Rectal smooth muscle tissue (tissue), 1 donor: ENCODE measurements around the gene SSTR3.

Source experiments
- H3K27ac ChIP-seq: one replicate; pipeline ENCODE4 v1.7.0; 2013; ENCODE audit warnings: low read depth, low read length, inconsistent platforms
- H3K27me3 ChIP-seq: one replicate; pipeline ENCODE4 v1.7.0; 2013; ENCODE audit warnings: low read length; ENCODE audit not compliant: control insufficient read depth, insufficient read depth
- H3K36me3 ChIP-seq: one replicate; pipeline ENCODE4 v1.7.0; 2013; ENCODE audit warnings: low read length; ENCODE audit not compliant: control insufficient read depth, insufficient read depth
- H3K4me1 ChIP-seq: one replicate; pipeline ENCODE4 v1.7.0; 2013; ENCODE audit warnings: low read length; ENCODE audit not compliant: control insufficient read depth, insufficient read depth
- H3K4me3 ChIP-seq: one replicate; pipeline ENCODE4 v1.7.0; 2013; ENCODE audit warnings: low read length
- H3K9ac ChIP-seq: one replicate; pipeline ENCODE4 v1.7.0; 2013; ENCODE audit warnings: low read length

The SSTR3 gene

DNA sequence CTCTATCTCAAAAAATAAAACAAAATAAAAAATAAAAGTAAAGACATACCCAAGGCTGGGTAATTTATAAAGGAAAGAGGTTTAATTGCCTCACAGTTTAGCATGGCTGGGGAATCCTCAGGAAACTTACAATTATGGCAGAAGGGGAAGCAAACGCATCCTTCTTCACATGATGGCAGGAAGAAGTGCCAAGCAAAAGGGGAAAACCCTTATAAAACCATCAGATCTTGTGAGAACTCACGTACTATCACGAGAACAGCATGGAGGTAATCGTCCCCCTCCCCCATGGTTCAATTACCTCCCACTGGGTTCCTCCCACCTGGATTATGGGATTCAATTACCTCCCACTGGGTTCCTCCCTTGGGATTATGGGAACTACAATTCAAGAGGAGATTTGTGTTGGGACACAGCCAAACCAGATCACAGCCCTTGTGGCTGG is 8.3 kb upstream of the SSTR3 start:
- Histone ChIP-seq H3K36me3 (no peaks in the 10 kb centered on the region), H3K27me3 (no peaks in the 10 kb centered on the region), H3K4me1 (no peaks in the 10 kb centered on the region), H3K4me3 (no peak overlapping the region), H3K27ac (no peak overlapping the region), H3K9ac (no peak overlapping the region)

DNA sequence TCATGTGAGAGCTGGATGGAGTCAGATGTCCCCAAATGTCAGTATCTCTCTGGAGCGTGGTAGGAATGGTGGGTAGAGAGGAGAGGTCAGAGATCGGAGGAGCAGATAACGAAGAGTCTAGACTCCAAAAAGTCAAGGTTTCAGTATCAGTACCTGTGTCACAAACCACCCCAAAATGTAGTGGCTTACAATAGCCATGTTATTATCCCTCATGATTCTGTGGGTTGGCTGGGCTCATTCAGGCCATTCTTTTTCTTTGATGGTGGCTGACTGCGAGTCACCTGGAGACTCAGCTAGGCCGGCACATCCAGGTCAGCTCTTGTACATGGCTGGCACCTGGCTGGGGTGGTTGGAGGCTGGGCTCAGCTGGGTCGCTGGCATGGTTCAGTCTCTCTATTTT is 7.3 kb upstream of the SSTR3 start:
- no peak overlapping the region for H3K9ac ChIP-seq

DNA sequence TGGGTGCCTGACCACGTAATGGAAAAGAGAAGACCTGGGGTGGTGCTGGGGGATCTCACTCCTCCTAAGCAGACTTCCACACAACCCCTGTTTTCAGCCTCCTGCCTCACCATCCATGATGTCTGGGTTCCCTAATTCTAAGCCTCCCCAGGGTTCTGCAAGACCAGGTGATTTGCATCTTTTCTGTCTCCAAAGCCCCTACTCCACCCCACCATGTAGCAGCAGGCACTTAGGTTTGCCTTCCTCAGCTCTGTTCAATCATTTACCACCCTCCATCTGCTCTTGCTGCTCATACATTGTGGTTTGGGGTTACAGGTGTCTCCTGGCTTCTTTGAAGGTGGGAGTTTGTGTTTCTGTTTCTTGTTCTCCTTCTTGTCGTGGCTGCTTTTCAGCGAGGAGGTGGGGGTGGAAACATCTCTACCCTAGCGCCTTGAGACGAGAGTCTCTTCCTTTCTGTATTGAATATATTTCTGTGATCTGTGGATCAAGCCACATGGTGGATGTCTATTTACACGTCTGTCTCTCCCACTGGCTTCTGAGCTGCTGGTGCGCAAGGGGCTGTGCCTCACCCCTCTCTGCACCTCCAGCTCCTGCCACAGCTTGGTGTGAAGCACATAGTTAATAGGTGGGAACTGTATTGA is 6.6 kb upstream of the SSTR3 start:
- H3K27ac ChIP-seq = no peak overlapping the region

More for the DNA sequence above, 7.3 kb upstream of the SSTR3 start:
- H3K27ac ChIP-seq = no peak overlapping the region
- no peaks in the 10 kb centered on the region for H3K36me3 ChIP-seq
- no peak overlapping the region for H3K4me3 ChIP-seq
- H3K4me1 ChIP-seq = no peaks in the 10 kb centered on the region
- H3K27me3 ChIP-seq = no peaks in the 10 kb centered on the region

DNA sequence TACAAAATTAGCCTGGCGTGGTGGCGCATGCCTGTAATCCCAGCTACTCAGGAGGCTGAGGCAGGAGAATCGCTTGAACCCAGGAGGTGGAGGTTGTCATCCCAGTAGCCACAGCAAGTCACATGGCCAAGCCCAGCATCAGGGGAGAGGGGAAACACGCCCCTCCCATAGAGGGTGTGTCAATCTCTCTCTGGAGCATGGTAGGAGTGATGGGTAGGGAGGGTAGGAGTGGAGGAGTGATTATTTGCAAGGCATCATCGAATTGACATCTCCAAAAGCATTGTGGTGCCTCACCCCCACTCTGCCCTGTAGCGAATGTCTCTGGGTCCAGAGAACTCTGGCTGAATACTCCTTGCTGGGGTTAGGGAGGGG is 6.1 kb upstream of the SSTR3 start:
- Histone ChIP-seq H3K4me3 (no peak overlapping the region), H3K4me1 (no peaks in the 10 kb centered on the region), H3K27ac (no peak overlapping the region), H3K27me3 (no peaks in the 10 kb centered on the region), H3K36me3 (no peaks in the 10 kb centered on the region), H3K9ac (no peak overlapping the region)

More for the DNA sequence above, 6.6 kb upstream of the SSTR3 start:
- no peak overlapping the region for H3K4me3 ChIP-seq
- no peak overlapping the region for H3K9ac ChIP-seq
- no peaks in the 10 kb centered on the region for H3K27me3 ChIP-seq
- no peaks in the 10 kb centered on the region for H3K4me1 ChIP-seq
- no peaks in the 10 kb centered on the region for H3K36me3 ChIP-seq

DNA sequence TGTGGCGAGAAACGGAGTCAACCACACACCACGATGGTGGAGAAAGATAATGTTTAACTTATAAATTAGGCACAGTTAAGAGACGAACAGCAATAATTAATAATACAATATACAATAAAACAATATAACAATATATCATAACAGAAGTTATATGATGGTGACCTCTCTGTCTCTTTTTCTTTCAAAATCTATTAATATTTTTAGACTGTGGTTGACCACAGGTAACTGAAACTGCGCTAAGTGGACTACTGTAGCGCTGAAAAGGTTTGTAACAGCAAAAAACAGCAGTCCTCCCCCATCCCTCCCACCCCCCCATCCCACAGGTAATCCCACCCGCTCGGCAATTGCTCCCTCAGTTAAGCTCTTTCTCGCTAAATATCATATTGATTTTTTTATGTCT is 3.6 kb upstream of the SSTR3 start:
- Histone ChIP-seq H3K9ac (no peak overlapping the region), H3K36me3 (no peaks in the 10 kb centered on the region), H3K27me3 (no peaks in the 10 kb centered on the region), H3K27ac (no peak overlapping the region), H3K4me3 (no peak overlapping the region), H3K4me1 (no peaks in the 10 kb centered on the region)

DNA sequence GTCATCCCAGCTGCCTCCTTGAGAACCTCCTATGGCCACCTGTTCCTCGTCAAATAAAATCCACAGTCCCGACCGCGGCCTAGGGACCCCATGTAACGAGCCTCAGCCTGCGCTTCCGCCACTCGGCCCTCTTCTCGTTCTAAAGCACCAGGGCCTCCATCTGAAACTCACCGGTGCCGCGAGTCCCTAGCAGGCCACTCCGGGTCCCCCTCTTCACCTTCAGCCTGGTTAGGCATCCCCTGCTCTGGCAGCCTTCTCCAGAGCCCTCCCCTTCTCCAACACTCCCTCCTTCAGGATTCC is 2.4 kb upstream of the SSTR3 start:
- Histone ChIP-seq H3K9ac (no peak overlapping the region), H3K4me1 (no peaks in the 10 kb centered on the region), H3K36me3 (no peaks in the 10 kb centered on the region), H3K27ac (no peak overlapping the region), H3K27me3 (no peaks in the 10 kb centered on the region), H3K4me3 (no peak overlapping the region)

DNA sequence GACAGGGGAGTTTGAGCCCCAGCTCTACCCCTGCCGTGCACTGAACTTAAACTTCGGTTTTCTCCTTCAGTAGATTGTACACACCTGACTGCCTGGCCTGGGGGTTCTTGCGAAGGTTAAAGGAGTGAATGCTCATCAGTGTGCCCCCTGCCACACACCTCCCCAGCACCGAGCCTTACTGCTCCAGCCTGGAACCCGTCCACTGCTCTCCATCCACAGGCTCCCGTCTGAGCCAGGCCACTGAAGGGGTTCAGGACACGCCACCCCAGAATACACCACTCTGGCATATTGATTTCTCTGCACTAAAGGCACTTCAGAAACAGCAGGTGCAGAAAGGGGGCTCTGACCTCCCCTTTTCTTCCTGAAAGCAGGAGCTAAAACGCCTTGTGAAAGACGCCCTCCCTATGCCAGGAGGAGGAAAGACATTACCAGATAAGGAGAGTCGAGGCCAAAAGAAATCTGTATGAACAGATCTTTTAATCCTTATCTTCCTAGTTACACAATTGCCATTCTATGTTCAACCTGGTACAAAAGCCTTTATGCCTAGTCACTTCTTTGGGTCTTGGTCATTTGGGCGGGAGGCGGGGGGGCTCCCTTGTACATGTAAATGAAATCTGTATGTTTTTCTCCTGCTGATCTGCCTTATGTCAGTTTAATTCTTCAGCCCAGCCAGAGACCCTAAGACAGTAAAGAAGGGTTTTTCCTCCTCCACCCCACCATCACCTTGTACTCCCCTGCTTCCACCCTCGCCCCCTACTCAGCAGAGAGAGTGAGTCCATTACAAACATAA is 1.9 kb upstream of the SSTR3 start:
- H3K36me3 ChIP-seq = no peaks in the 10 kb centered on the region
- H3K4me1 ChIP-seq = no peaks in the 10 kb centered on the region
- no peaks in the 10 kb centered on the region for H3K27me3 ChIP-seq
- no peak overlapping the region for H3K9ac ChIP-seq
- H3K27ac ChIP-seq = no peak overlapping the region
- H3K4me3 ChIP-seq = no peak overlapping the region

DNA sequence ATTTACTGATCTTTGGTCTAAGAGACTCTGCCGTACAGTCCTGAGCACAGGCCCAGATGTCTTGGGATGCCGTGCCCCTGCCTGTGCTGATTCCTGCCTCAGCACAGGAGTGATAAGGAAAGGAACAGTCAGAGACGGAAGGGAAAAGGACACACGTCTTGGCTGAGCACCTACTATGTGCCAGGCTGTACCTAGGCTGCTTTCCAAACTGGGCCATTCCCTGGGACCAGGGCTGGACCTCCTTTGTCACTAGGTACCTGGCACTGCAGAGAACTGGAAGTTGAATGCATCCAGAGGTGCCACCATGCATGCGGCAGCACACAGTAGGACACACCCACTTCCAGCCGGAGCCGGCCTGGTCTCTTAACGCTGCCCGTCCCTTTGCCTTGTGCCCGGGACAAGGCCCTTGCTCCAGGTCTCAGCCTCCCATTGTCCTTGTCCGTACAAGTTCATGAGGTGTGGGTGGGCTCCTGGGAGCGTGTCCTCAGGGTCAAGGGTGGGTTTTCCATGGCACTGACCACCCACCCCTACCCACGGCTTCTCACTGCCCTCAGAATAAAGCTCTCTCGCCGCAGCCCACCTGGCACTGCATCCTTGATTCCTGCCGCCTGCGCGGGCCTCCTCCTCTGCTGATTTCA is 1.1 kb upstream of the SSTR3 start:
- no peak overlapping the region for H3K27ac ChIP-seq
- no peaks in the 10 kb centered on the region for H3K27me3 ChIP-seq
- H3K36me3 ChIP-seq = no peaks in the 10 kb centered on the region
- H3K4me1 ChIP-seq = no peaks in the 10 kb centered on the region
- no peak overlapping the region for H3K9ac ChIP-seq
- no peak overlapping the region for H3K4me3 ChIP-seq

DNA sequence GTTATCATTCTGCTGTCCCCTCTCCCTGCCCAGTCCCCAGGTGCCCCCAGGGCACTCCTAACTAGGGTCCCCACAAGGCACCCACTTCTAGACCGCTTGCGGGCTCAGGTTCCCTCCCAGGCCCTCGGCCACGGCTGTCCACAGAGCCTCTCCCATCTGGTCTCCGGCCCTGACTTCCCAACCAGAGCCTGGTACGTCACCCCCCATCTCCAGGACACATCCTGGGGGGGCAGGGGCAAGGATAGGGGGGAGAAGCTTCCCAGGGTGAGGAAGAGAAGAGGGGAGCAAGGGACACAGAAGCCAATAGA is 457 bp downstream of the SSTR3 start:
- Histone ChIP-seq H3K4me3 (no peak overlapping the region), H3K36me3 (no peaks in the 10 kb centered on the region), H3K27ac (no peak overlapping the region), H3K27me3 (no peaks in the 10 kb centered on the region), H3K4me1 (no peaks in the 10 kb centered on the region), H3K9ac (no peak overlapping the region)

DNA sequence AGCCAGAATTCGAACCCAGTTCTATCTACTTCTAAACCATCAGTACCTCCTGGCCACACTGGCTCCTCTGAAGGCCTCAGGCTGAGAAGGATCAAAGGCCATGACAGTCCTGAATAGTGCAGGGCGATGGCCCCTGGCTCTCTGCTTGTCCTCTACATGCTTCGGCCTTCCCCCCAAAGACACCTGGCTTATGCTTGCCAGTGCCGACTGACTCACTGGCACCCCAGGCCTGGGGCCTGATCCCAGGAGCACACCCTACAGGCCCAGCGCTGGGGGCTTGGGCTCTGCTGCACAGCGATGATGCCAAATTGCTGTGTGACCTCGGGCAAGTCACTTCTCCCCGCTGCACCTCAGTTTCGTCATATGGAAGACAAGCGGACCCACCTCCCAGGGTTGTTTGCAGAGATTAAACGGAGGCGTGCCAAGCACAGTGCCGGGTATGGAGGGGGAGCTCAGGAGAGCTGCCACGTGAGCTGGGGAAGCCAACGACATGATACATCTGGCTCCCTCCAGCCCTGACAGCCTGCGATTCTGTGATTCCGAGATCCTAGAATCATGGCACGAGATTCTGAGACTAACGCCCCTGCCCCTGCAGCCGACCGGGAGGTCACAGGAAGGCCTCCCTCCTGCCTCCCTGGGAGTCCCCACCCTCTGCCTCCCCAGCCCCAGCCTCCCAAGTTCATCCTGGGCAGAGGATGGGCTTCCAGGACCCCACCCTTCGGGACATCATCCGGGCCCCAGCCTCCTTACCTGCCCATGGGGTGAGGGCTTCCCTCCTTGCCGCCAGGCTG is 1.0 kb downstream of the SSTR3 start:
- Histone ChIP-seq H3K9ac (no peak overlapping the region), H3K4me3 (no peak overlapping the region), H3K27ac (no peak overlapping the region)

DNA sequence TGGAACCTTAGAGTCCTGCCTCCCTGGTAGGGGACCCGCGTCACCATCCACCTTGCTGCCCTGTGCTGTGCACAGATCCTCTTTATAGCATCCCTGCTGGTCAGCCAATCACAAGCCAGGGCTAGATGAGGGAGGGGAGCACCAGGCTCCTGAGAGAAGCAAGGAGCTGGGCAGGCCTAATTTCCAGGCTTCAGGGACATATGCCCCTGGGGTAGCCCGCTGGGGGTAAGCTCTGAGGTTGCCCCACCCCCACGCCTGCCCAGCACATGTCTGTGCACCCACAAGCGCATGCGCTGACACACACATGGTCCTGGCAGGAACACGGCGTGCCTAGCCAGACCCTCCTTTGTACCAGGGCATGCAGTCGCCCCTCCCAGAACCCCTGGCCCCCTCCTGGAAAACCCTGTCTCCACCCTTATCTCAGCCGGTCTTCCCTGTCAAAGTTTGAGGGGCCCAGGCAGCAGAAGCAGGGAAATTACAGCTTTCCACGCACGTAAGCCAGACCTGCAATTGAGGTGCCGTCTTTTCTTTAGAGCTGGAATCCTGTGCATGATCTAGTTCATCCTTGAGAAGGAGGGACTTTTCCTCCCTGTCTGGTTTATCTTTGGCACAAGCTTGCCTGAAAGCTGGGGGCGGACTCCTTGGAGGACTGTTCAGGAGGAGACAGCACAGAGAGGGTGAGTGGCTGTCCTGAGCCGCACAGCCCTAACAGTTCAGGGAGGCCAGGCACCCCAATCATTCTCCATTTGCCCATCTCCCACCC is 2.1 kb downstream of the SSTR3 start:
- Histone ChIP-seq H3K9ac (no peak overlapping the region), H3K4me3 (no peak overlapping the region), H3K4me1 (no peaks in the 10 kb centered on the region), H3K27me3 (no peaks in the 10 kb centered on the region), H3K27ac (no peak overlapping the region), H3K36me3 (no peaks in the 10 kb centered on the region)

More for the DNA sequence above, 1.0 kb downstream of the SSTR3 start:
- H3K36me3 ChIP-seq = no peaks in the 10 kb centered on the region
- no peaks in the 10 kb centered on the region for H3K4me1 ChIP-seq
- no peaks in the 10 kb centered on the region for H3K27me3 ChIP-seq
